ENCODE results near the gene RSRC1. TPM values are rescaled to one million over a fixed set of nuclear protein-coding genes. Genes with fewer than 3 reads are reported as not detected.

RSRC1 gene
- polyA plus RNA-seq, 1 donor (not counting 4 experiments of a cell fraction or from before 2014, with no cell fraction given): 11.1 TPM

GRCh38 chr3:158072790-158073189 is 37.1 kb upstream of the RSRC1 start:
- no peak for TF ChIP-seq EZH2 (IDR thresholded peaks at IDR 0.05; ENCODE audit: low read length)
- no peak for TF ChIP-seq CTCF (optimal IDR thresholded peaks at IDR 0.05 in 1 of 3, IDR thresholded peaks at IDR 0.05 in 1 of 3, conservative IDR thresholded peaks at IDR 0.05 in 1 of 3; ENCODE audit: extremely low read depth in 1 of 3, insufficient read depth in 2 of 3, low read length in 3 of 3)
- FAIRE-seq (no peak), DNase-seq (ENCODE audit: low read depth, low spot score) (no peak)
- H3K9ac ChIP-seq (ENCODE audit: control insufficient read depth, extremely low read depth, insufficient read depth, low read length): no peak overlapping the region
- H3K4me3 ChIP-seq (ENCODE audit: control insufficient read depth in 2 of 3, extremely low read depth in 1 of 3, insufficient read depth in 2 of 3, low read depth in 1 of 3, low read length in 3 of 3): no peak overlapping the region
- no peaks in the 10 kb centered on the region for H4K20me1 ChIP-seq (ENCODE audit: control insufficient read depth, extremely low read depth, insufficient read depth, low read length)
- no peaks in the 10 kb centered on the region for H3K79me2 ChIP-seq (ENCODE audit: control insufficient read depth, insufficient read depth, low read length)
- dilution Hi-C loops (cut with MboI; ENCODE audit: extremely low pct_ligation_motif_present, low sequenced_read_pairs): no loop called here
- H3K4me2 ChIP-seq (ENCODE audit: control insufficient read depth, extremely low read depth, insufficient read depth, low read depth, low read length): no peak overlapping the region
- no peaks in the 10 kb centered on the region for H3K9me3 ChIP-seq (ENCODE audit: control insufficient read depth, low read depth, low read length)
- no peaks in the 10 kb centered on the region for H3K36me3 ChIP-seq (ENCODE audit: control insufficient read depth in 2 of 2, extremely low read depth in 1 of 2, insufficient read depth in 2 of 2, low read length in 2 of 2)
- peaks cover under 1% of the 10 kb centered on the region for H3K27me3 ChIP-seq (ENCODE audit: control insufficient read depth, extremely low read depth, insufficient read depth, low read length)
- no peaks in the 10 kb centered on the region for H3K4me1 ChIP-seq (ENCODE audit: control insufficient read depth, extremely low read depth, insufficient read depth, low read length)
- H3K9me1 ChIP-seq (ENCODE audit: control insufficient read depth, extremely low read depth, insufficient read depth, low read length): no peaks in the 10 kb centered on the region
- H2AFZ ChIP-seq (ENCODE audit: control insufficient read depth, low read length): no peak overlapping the region
- H3K27ac ChIP-seq (ENCODE audit: control insufficient read depth, insufficient read depth, low read length): no peak overlapping the region

GRCh38 chr3:158074591-158074990 is 35.3 kb upstream of the RSRC1 start:
- H3K9me3 ChIP-seq (ENCODE audit: control insufficient read depth, low read depth, low read length): no peaks in the 10 kb centered on the region
- no peaks in the 10 kb centered on the region for H3K4me1 ChIP-seq (ENCODE audit: control insufficient read depth, extremely low read depth, insufficient read depth, low read length)
- H3K9ac ChIP-seq (ENCODE audit: control insufficient read depth, extremely low read depth, insufficient read depth, low read length): no peak overlapping the region
- FAIRE-seq (no peak), DNase-seq (ENCODE audit: low read depth, low spot score) (no peak)
- H3K36me3 ChIP-seq (ENCODE audit: control insufficient read depth in 2 of 2, extremely low read depth in 1 of 2, insufficient read depth in 2 of 2, low read length in 2 of 2): no peaks in the 10 kb centered on the region
- no peak overlapping the region for H3K4me2 ChIP-seq (ENCODE audit: control insufficient read depth, extremely low read depth, insufficient read depth, low read depth, low read length)
- peaks cover 4% of the 10 kb centered on the region for H3K27me3 ChIP-seq (ENCODE audit: control insufficient read depth, extremely low read depth, insufficient read depth, low read length)
- no peak overlapping the region for H2AFZ ChIP-seq (ENCODE audit: control insufficient read depth, low read length)
- H3K27ac ChIP-seq (ENCODE audit: control insufficient read depth, insufficient read depth, low read length): no peak overlapping the region
- TF ChIP-seq CTCF (optimal IDR thresholded peaks at IDR 0.05 in 1 of 3, IDR thresholded peaks at IDR 0.05 in 1 of 3, conservative IDR thresholded peaks at IDR 0.05 in 1 of 3; ENCODE audit: extremely low read depth in 1 of 3, insufficient read depth in 2 of 3, low read length in 3 of 3): no peak
- no peak for TF ChIP-seq EZH2 (IDR thresholded peaks at IDR 0.05; ENCODE audit: low read length)
- H3K9me1 ChIP-seq (ENCODE audit: control insufficient read depth, extremely low read depth, insufficient read depth, low read length): no peaks in the 10 kb centered on the region
- no peaks in the 10 kb centered on the region for H3K79me2 ChIP-seq (ENCODE audit: control insufficient read depth, insufficient read depth, low read length)
- dilution Hi-C loops (cut with MboI; ENCODE audit: extremely low pct_ligation_motif_present, low sequenced_read_pairs): no loop called here
- no peak overlapping the region for H3K4me3 ChIP-seq (ENCODE audit: control insufficient read depth in 2 of 3, extremely low read depth in 1 of 3, insufficient read depth in 2 of 3, low read depth in 1 of 3, low read length in 3 of 3)
- H4K20me1 ChIP-seq (ENCODE audit: control insufficient read depth, extremely low read depth, insufficient read depth, low read length): no peaks in the 10 kb centered on the region

Data from keratinocyte (primary cell).